ENCODE results near the gene CYP1B1.
"Not testable (repeated sequence)": the region's sequence is repeated elsewhere in the genome, so short reads cannot be mapped to it uniquely, and the experiment has no call there.

The CYP1B1 gene

DNA sequence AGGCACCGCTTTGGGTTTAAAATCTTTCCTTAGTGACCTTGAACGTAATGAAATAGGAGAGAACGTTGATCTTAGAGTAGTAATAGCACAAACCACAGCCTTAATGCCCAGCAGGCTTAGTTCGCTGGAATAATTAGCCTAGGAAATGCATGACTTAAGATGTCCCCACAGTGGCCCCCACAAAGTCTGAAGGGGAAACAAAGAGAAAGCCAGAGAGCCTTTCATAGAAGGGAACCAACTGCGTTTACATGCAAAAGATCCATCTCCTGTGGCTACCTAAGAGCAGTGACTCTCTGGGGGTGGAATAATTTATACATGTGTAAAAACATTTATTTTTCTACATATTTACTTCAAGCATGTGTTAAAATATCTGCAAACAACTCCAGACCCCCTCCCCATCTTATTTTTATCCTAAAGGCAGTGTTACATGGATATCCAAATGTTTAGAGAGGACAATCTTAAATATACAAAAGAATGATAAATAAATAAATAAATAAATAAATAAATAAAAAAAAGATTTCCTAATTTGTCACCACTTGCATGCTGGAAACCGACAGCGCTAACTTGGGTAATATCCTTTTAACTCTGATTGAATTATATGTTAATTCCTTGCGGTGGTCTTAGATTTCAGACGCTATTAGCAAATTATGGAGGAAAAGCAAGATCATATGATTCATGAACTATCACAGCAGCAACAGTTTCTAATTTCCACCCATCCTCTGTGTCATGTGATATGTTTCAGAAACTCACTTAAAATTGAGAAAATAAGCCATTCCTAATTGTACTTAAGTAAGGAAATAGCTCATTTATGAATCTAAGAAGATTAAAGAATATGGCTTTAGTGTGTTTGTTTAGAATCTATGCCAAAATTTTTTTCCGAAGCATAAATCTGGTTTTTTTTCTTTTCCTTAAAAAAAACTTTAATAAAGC is 23.4 kb upstream of the CYP1B1 start:
- DNase-seq (ENCODE audit: low read depth in 2 of 2) = no peak

DNA sequence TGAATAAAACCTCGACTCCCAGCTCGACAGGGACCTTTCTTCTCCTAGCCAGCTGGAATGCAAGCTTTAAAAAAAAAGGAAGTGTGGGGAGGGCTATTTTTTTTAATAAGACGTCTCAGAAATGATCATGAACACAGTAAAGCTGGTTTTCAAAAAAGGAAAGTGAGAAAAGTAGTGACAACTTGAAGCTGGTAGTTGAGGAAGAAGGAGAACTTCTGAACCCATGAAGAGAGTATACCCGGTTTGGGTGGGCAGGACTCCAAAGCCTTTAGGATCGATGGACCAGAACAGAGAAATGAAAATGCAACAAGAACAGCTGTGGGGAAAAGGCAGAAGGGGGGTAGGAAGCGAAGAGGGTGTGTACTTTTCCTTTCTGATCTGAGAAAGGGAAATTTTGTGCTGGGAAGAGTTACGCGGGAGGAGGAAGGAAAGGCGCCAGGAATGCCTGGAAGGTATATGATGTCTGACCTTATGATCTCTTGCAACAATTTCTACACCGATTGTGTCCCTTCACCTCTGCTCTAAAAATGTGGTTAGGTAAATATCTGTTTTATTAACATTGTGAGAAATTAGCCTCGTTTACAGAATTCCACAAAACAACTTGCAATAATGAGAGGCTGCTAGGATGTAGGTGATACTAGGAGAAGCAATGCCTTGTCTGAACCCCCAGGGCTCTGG is 22.6 kb upstream of the CYP1B1 start:
- no peak for DNase-seq (ENCODE audit: low read depth in 2 of 2)

DNA sequence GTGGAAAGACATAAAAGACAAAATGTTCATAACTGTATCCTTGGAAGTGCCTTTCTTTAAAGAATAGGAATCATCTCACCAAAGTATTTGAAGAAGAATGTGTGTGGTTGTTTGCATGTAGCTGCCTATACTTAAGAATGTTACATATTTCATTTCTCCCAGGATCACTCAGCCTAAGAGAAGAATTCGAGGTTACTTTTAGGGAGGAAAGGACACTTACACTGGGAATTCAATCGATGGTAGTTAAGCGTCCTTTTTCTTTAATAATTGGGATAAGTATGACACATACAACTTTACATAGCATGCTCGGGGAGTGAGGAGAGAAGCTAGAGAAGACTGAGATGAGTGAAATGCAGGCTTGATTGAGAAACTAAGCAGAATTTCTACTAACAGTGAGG is 22.0 kb upstream of the CYP1B1 start:
- no peak for DNase-seq (ENCODE audit: low read depth in 2 of 2)

DNA sequence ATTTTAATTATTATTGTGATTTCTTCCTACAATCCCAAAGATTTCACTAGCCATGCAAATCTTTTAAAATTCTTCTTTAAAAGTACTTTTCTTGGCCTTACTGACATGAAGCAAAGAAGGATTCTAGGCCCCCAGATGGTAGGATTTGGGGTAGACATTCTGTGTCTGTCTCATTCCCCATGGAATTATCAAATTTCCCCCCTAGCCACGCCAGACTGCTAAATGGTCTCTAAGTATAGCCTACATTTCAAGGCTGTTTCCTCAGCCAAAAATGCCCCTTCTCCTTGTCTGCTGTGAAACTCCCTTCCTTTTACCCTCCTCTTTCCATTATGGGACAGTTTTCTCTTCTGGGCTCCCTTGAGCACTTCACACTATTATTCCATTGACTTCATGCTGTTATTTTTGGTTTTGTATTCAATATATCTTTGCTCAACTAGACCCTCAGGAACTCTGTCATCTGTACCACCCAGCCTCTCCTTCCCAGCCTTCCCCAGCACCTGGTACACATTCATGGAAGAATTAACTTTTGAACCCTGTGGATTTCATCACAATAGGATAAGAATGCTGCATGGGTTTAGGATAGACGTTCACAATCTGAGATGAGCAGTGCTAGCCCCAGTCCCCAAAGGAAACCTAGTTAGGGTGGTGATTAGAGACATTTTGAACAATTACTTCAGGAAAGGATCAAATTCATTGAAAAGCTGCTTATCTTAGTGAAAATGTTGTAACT is 21.5 kb upstream of the CYP1B1 start:
- DNase-seq (ENCODE audit: low read depth in 2 of 2) = no peak

DNA sequence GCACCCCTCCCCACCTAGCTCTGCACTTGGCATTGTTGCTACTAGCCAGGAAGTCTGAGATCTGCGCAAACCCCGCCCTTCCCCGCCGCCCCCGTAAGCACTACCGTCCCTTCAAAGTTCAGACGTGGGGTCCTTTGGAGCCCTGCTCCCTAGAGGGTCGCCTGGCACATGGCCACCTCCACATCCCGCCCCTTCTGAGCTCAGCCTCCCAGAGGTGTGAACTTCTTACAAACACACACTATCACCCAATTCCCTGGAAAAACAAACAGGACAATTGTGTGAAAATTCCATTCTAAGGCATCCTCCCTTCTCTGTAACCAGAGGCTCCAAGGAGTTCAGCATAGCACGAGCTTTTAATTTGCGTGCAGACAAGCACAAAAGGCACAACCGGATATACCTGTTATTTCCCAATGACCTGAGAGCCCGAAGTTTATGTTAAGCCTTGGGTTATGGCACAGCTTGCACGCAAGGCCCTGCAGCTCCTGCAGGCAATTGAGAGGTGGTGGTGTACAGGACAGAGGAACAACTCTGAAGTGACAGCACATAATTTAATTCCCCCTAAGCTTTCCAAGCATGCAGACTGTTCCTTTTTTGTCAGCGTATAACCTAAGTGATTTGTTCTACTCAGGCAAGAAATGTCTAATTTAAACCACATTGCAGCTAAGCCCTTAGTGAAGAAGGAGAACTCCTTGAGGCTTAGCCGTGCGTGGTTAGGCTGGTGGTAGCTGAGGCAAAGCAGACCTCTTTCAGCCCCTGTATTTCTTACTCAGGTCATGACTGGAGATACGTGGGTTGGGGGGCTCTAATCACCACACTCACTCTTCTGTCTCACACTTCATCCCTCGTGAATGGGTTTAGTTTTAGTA is 20.3 kb upstream of the CYP1B1 start:
- no peak for DNase-seq (ENCODE audit: low read depth in 2 of 2)

DNA sequence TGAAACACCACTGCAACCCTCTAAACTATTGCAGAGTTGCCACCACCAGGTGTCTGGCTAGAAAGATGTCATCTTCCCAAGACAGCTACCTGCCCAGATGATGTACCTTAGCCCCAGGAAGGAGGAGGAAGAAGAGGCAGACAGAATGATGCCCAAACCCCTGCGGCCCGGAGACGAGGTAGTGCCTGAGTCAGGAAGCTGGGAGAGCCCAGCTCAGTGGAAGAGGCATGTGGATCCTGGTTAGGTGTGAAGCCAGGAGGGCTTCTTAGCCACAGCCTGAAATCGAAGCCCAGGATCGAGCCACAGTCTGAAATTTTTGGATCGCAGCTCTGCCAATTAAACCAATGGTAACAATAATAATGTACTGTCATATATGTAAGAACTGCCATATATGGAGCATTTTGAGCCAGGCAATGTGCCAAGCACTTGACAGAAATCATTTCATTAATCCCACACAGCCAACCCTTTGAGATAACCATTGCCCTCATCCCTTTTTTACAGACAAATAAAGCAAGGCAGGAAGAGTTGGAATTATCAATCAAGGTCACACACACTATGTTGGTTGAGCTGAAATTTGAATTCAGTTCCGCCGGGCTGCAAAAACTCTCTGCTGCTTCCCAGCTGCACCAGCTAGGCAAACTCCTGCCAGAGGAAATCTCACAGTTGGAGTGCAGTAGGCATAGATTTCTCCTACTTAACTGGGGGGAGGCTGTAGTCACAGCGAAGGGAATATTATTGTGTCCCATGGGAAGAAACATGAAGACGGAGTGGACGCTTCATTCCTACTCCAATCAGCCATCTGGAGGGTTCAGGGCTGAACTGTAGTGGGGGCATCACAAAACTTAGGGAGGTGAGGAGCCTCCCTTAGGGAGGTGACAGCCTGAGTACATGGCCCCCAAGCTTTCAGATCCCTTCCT is 19.4 kb upstream of the CYP1B1 start:
- DNase-seq (ENCODE audit: low read depth in 2 of 2) = no peak

DNA sequence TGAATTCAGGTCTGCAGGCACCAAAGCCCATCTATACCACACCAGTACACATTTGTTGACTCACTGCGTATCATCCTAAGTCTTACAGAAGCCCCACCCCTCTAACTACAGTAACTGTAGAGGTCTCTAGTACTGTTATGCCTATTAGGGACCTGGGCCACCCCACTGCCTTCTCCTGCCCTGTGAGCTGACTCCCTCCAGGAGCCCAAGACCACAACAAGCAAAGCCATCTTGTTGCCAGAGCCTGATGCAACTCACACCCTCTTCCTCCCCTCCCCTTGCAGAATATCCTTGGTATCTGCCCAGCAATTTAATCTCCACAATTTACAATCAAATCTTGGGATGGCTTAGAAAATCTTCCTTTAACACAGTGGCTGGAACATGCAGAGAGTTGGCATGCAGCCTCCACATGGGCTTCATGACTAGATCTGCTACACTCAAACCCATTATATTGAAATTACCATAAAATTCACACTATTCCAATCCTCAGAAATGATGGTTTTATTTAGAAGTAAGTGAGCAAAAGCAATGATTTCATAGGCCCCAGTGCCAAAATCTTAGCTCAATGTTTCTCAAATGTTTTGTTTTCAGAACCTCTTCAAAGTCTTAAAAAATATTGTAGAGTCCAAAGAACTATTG is 17.7 kb upstream of the CYP1B1 start:
- no peak for DNase-seq (ENCODE audit: low read depth in 2 of 2)

DNA sequence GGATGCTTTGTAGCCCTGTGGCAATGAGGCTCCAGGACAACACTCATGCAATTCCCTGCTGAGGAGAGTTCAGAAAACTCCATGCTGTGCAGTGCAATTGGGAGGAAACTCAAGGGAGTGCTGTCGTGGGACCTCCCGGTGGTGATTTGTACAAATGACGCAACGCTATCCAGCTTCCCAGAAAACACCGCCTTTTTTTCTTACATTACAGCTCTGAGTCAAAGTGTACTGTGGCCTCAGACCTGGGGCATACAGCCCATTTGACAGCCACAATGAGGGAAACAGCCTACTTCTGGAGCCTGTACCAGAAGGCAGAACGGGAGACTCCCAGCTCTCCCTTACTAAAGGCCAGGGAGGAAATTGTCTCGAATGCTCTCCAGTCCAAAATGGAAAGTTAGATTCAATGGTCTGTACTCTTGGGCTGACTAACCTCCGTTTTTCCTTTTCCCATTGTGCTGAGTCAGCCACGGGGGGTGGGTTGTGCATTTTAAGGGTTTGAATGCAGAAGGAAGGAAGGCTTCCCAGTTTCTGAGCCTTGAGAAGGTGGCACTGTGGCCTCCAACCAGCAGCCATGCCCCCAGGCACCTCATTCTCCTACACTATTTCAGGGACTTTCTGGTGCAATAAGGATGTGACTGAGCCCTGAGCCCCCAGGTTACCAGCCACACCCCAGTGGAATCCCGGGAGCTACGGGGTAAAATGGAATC is 16.4 kb upstream of the CYP1B1 start:
- no peak for DNase-seq (ENCODE audit: low read depth in 2 of 2)

DNA sequence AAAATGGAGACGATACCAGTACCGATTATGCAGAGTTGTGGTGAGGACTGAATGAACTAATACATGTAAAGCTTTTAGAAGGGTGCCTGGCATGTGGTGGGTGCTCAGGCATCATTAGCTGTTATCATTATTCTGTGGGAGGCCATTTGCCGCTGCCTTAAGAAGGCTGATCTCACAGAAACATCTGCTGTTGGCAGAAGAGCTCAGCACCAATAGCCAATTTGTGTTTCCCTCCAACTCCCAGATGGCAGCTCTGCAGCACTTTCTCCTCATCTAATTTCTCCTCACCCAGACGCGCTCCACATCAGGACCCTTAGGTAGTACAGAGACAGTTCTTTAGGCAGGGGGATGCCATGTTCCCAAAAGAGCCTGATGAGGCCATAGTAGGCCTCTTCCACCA is 15.8 kb upstream of the CYP1B1 start:
- no peak for DNase-seq (ENCODE audit: low read depth in 2 of 2)

DNA sequence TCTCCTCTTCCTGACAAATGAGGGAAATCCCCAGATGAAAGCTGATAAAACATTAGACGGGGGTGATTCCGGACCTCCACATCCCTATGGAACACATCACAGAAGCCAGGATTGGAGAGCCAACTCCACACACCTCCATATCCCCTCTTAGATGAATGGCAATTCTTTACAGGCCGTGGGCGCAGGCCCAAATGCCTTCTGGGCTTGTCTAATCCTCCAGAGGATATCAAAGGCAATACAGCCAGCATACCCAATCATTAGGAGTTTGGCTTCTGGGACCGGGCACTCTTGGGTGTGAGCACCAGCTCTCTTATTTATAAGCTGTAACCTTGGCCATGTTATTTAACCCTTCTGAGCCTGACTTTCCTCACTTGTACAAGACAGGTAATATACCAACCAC is 15.0 kb upstream of the CYP1B1 start:
- DNase-seq (ENCODE audit: low read depth in 2 of 2) = no peak

DNA sequence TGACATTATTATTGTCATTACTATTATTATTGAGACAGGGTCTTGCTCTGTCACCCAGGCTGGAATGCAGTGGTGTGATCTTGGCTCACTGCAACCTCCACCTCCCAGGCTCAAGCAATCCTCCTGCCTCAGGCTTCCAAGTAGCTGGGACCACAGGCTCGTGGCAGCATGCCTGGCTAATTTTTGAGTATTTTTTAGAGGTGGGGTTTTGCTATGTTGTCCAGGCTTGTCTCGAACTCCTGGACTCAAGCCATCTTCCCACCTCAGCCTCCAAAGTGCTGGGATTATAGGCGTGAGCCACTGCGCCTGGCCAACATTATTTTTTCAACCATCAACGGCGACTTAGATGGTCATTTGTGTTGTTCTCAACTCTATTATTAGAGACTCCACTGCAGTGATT is 14.3 kb upstream of the CYP1B1 start:
- not testable (repeated sequence) for DNase-seq (ENCODE audit: low read depth in 2 of 2)

DNA sequence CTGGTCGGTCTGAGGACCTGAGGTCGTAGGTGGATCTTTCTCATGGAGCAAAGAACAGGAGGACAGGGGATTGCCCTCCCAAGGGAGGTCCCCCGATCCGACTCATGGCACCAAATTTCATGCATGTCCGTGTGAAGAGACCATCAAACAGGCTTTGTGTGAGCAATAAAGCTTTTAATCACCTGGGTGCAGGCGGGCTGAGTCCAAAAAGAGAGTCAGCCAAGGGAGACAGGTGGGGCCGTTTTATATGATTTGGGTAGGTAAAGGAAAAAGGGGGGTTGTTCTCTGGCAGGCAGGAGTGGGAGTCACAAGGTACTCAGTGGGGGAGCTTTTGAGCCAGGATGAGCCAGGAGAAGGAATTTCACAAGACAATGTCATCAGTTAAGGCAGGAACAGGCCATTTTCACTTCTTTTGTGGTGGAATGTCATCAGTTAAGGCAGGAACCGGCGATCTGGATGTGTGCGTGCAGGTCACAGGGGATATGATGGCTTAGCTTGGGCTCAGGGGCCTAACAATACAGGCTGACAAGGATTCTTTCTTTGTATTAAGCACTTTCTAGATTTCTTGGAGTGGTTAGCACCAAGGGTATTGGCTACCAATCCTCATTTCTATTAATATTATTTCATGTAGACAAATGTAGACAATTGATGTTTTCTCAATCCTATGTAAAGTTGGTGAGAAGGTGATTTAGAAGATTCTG is 10.2 kb upstream of the CYP1B1 start:
- not testable (repeated sequence) for DNase-seq (ENCODE audit: low read depth in 2 of 2)

DNA sequence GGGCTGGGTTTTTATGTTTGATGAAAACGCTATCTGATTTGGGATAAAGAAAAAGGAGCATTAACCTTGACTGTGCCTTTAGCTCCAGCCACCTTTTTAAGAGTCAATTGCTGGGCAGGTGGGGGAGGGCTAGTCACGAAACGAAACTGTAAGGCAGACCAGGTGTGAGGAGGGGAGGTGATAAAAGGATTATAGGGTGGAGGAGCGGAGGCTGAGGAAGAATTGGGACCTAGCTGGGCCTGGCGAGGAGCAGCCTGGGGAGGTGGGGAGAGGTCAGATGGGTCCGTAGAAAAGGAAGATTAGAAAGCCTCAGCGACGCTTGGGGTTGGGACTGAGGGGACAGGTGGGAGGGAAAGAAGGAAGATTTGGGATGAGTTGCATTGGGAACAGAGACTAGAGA is 8.6 kb upstream of the CYP1B1 start:
- not testable (repeated sequence) for DNase-seq (ENCODE audit: low read depth in 2 of 2)

DNA sequence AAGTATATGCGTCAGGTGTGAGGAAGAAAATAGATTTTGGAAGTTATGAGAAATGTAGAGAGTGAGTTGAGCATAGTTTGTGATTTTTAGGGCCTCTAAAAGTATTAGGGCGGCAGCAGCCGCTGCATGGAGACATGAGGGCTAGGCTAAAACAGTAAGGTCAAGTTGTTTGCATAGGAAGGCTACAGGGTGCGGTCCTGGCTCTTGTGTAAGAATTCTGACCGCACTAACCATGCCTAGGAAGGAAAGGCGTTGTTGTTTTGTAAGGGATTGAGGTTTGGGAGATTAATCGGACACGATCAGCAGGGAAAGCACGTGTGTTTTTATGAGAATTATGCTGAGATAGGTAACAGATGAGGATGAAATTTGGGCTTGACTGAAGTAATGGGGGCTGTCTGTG is 6.8 kb upstream of the CYP1B1 start:
- DNase-seq (ENCODE audit: low read depth in 2 of 2) = not testable (repeated sequence)

DNA sequence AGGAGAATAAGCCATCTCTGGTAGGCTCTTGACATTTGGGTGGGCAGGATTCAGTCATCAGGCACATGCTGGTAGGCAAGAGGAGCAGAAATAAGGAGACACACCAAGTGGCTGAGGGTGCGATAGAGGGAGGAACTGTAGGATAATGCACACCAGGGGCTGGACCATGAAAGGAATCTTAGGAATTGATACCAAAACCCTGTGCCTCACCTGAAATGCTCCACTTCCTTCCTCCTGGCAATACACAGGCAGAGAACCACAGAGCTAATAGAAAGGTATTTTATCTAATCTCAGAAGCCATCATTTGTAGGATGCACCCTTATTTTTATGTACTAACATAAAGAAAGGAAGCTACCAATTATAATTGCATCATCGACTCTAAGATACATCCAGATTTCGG is 4.4 kb upstream of the CYP1B1 start:
- DNase-seq (ENCODE audit: low read depth in 2 of 2) = no peak

DNA sequence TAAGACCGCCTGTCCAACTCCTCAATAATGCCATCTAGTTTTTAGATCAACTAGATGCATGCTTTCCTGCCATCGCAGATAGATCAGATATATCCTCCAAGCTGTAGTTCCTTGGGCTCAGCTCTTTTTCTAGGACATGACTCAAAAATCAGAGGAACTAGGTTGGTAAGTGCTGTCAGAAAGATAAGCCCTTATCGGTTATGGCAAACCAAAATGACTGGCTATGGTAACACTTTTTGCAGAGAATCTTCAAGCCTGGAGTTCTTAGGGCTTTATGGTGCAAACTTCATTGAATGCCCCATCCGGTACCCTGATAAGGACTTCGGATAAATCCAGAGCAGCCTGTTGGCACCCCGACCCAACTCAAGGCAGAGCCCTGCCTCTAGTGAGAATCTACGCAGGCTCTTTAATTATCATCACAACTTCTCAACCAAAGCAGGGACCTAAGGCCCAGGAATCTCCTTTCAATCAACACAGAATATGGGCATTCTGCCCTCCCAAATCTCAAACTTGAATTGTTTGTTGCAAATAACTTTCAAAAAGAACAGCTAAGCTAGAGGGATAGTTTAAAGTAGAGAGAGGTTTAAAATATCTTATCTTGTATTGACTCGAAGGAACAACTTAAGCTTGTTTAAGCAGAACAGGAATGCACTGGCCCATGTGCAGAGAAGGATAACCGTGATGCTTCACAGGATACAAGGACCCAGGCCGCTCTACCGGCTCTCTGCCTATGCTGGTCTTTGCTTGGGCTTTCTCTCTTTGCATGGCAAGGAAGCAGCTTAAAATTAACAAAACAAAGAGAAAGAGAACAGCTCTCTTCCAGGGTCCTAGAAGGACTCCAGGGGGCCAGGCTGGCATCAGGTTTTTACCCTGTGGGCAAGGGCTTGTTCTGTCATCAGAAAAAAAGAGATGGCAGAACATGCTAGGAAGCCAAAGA is 3.4 kb upstream of the CYP1B1 start:
- DNase-seq (ENCODE audit: low read depth in 2 of 2) = no peak

DNA sequence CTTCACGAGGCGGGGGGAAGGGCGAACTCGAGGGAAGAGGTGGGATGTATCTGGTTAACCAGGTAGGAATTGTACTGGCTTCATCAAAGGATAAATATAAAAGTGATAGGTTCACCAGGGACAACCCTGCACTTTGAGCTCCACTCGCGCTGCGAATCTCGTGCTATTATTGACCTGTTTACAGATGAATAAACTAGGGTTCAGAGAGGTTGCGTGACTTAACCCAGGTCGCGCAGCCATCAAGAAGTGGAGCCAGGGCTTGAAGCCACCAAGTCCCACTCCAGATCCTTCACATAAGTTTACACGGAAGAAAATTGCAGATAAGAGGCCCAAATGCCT is 1.4 kb upstream of the CYP1B1 start:
- no peak for DNase-seq (ENCODE audit: low read depth in 2 of 2)

Measured in stimulated activated CD8-positive, alpha-beta memory T cell treated with anti-CD3 and anti-CD28 coated beads, Interleukin-7, amount 100 ng/mL, for 1 hour (primary cell).